ENCODE results near the gene DIS3L2.
"Not testable (repeated sequence)": the region's sequence is repeated elsewhere in the genome, so short reads cannot be mapped to it uniquely, and the experiment has no call there.

DIS3L2 gene

DNA sequence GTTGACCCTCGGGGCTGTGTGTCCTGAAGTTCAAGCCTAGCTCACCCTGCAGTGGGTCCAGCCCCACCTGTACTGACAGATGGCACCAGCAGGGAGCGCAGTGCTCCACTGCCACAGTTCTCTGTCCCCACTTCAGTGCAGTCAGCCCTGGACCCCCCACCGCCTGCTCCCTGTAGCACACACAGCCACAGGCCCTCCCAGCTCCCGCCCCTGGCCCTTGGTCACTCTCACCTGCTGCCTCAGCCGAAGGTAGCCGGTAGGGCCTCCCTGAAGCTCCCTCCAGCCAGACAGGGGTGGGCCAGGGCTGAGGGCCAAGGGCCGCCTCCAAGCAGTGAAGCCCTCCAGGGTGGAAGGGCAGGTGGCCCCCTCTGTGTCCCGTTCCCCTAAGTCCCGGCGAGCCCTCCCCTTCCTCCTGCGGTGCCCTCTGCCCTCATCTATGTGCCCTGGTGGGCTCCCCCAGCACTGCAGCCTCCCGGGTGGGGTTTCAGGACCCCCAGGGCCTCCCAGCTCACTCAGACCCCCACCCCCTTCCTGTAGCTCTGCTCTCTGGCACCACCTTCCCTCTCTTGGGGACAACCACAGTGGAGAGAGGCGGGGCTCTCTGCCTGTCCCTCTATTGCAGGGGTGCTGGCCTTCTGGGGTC, 406.2 kb downstream of the DIS3L2 start:
- no peak for TF ChIP-seq CTCF (IDR thresholded peaks at IDR 0.05; ENCODE audit: poor library complexity, severe bottlenecking)
- no peaks in the 10 kb centered on the region for H3K4me1 ChIP-seq (ENCODE audit: insufficient read depth, poor library complexity, severe bottlenecking)
- ATAC-seq (ENCODE audit: low read depth) (no peak), DNase-seq (ENCODE audit: low spot score) (peak; percentile 49)
- H3K27me3 ChIP-seq (ENCODE audit: insufficient read depth, poor library complexity, severe bottlenecking): no peaks in the 10 kb centered on the region
- no peaks in the 10 kb centered on the region for H3K9me3 ChIP-seq (ENCODE audit: severe bottlenecking)
- H3K4me3 ChIP-seq (ENCODE audit: severe bottlenecking): no peak overlapping the region
- no peak overlapping the region for H3K27ac ChIP-seq (ENCODE audit: poor library complexity, severe bottlenecking)
- H3K36me3 ChIP-seq (ENCODE audit: low read depth): no peaks in the 10 kb centered on the region

DNA sequence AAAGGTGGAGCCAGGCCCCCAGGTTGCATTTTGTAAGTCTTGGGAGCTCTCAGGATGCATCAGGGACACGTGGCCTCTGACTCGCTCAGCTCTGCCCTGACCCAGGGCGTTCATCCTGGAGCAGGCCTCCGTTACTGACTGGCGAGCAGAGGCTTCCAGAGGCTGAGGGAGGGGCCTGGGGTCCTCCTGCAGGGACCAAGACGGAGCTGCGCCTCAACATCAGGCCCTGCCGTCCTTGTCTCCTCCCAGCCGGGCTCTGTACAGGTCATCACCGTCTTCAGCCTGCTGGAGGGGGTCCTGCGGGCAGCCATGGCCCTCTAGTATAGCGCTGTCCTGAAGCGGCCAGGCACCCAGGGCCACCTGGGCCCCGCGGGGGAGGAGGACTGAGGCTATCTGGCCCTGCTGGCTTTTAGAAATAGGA, 406.8 kb downstream of the DIS3L2 start:
- DNase-seq (ENCODE audit: low spot score) (peak; percentile 47), ATAC-seq (ENCODE audit: low read depth) (peak; percentile 53; the same call in 1 of the 3 replicates)
- H3K9me3 ChIP-seq (ENCODE audit: severe bottlenecking): no peaks in the 10 kb centered on the region
- no peaks in the 10 kb centered on the region for H3K36me3 ChIP-seq (ENCODE audit: low read depth)
- no peak for TF ChIP-seq CTCF (IDR thresholded peaks at IDR 0.05; ENCODE audit: poor library complexity, severe bottlenecking)
- H3K27ac ChIP-seq (ENCODE audit: poor library complexity, severe bottlenecking): no peak overlapping the region
- H3K27me3 ChIP-seq (ENCODE audit: insufficient read depth, poor library complexity, severe bottlenecking): no peaks in the 10 kb centered on the region
- no peak overlapping the region for H3K4me3 ChIP-seq (ENCODE audit: severe bottlenecking)
- no peaks in the 10 kb centered on the region for H3K4me1 ChIP-seq (ENCODE audit: insufficient read depth, poor library complexity, severe bottlenecking)

DNA sequence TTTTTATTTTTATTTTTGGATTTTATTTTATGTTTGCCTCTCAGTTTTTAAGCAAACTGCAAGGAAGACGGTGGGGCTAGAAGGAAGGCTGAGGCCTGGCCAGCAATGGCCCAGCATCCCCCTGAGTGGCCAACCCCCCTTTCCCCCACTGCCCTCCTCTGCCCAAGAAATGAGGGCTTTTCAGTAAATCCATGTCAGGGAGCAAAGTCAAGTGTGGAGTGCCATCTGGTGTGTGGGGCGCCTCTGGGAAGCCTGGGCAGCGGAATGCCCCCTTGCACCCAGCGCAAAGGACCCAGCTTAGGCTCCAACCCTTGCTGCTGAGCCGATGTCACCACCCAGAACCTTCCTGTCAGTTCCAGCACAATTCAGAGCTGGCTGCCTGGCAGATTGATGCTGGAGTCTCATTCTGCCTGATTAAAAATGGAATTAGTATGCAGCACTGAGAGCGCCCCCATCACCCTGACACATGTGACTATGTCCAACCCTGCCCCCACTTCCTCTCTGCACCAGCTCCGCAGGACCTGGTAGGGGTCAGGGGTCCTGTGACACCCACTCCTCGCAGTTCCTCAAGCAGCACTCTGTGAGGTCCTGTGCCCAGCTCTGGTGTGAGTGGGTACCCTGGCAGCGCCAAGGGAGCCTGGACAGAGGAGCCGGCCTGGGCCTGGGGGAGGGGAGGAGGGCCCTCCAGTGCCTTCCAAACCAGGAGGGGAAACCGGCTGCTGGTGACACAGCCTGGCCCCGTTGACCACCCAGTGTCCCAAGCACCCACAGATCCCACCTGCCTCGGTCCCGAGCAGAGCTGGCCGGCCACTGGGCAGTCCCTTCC, 407.8 kb downstream of the DIS3L2 start:
- Histone ChIP-seq H3K9me3 (ENCODE audit: severe bottlenecking) (no peaks in the 10 kb centered on the region), H3K4me1 (ENCODE audit: insufficient read depth, poor library complexity, severe bottlenecking) (no peaks in the 10 kb centered on the region)

DNA sequence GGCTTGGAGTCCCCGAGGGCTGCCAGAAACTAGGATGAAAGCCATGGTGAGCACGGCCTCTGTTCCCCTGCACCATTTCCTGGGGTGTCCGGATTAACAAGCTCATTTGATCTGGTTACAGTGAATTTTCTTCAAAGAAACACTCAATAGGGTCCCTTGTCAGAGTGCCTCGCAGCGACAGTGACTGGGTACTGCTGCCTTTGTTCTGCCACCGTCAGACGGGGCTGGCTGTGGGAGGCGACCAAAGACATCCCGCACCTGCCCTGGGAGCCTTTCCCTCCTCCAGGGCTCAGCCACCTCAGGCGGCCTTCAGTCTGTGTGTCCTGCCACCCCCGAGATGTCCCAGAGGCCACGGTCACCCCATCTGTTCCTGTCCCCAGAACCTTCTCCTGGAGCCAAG, 408.5 kb downstream of the DIS3L2 start:
- DNase-seq (ENCODE audit: low spot score); H3K36me3 ChIP-seq (ENCODE audit: low read depth); ATAC-seq (ENCODE audit: low read depth); H3K27me3 ChIP-seq (ENCODE audit: insufficient read depth, poor library complexity, severe bottlenecking); H3K4me1 ChIP-seq (ENCODE audit: insufficient read depth, poor library complexity, severe bottlenecking); H3K27ac ChIP-seq (ENCODE audit: poor library complexity, severe bottlenecking); H3K4me3 ChIP-seq (ENCODE audit: severe bottlenecking); H3K9me3 ChIP-seq (ENCODE audit: severe bottlenecking): not testable (repeated sequence)

More for the DNA sequence above, 407.8 kb downstream of the DIS3L2 start:
- no peak overlapping the region for H3K27ac ChIP-seq (ENCODE audit: poor library complexity, severe bottlenecking)
- H3K36me3 ChIP-seq (ENCODE audit: low read depth): no peaks in the 10 kb centered on the region
- no peak for TF ChIP-seq CTCF (IDR thresholded peaks at IDR 0.05; ENCODE audit: poor library complexity, severe bottlenecking)
- peak; percentile 35 for DNase-seq (ENCODE audit: low spot score)
- ATAC-seq (ENCODE audit: low read depth): no peak
- H3K4me3 ChIP-seq (ENCODE audit: severe bottlenecking): no peak overlapping the region
- no peaks in the 10 kb centered on the region for H3K27me3 ChIP-seq (ENCODE audit: insufficient read depth, poor library complexity, severe bottlenecking)

- no peaks in the 10 kb centered on the region for H3K27me3 ChIP-seq (ENCODE audit: insufficient read depth, poor library complexity, severe bottlenecking)
- no peaks in the 10 kb centered on the region for H3K4me1 ChIP-seq (ENCODE audit: insufficient read depth, poor library complexity, severe bottlenecking)
- no peak for TF ChIP-seq CTCF (IDR thresholded peaks at IDR 0.05; ENCODE audit: poor library complexity, severe bottlenecking)
- no peaks in the 10 kb centered on the region for H3K36me3 ChIP-seq (ENCODE audit: low read depth)
- no peak overlapping the region for H3K4me3 ChIP-seq (ENCODE audit: severe bottlenecking)
- no peak overlapping the region for H3K27ac ChIP-seq (ENCODE audit: poor library complexity, severe bottlenecking)
- no peaks in the 10 kb centered on the region for H3K9me3 ChIP-seq (ENCODE audit: severe bottlenecking)
- DNase-seq (ENCODE audit: low spot score): peak; percentile 36
- ATAC-seq (ENCODE audit: low read depth): peak; percentile 48; the same call in 2 of the 3 replicates
These were observed 411.0 kb downstream of the DIS3L2 start for GRCh38 chr2:232372231-232373208.
